Upper lobe of left lung (tissue), 6 donors: Measurements from ENCODE around the gene ZDHHC21. TPM values are rescaled to one million over a fixed set of nuclear protein-coding genes. Genes with fewer than 3 reads are reported as not detected.

Experiments used
- ATAC-seq, 2 donors: fragments of 200-7000 bp; cut with Tn5 transposase; one replicate each; pipeline ENCODE4 v1.9.1; 2022; ENCODE audit warnings: mild to moderate bottlenecking in 2 of 2, moderate library complexity in 2 of 2; ENCODE audit not compliant: low FRiP score in 2 of 2
- DNase-seq, 2 donors: peaks; one replicate each; pipeline ENCODE4 v3.0.0-alpha.2; 2019 to 2020
- H3K27ac ChIP-seq, 4 donors: fragments of 200-600 bp; sonication (generic); one replicate each; pipeline ENCODE4 v1.5.1; 2016 to 2019
- H3K27me3 ChIP-seq, 4 donors: fragments of 200-600 bp; sonication (generic); one replicate each; pipeline ENCODE4 v1.5.1; 2017 to 2019
- H3K36me3 ChIP-seq, 4 donors: fragments of 200-600 bp; sonication (generic); one replicate each; pipeline ENCODE4 v1.5.1; 2016 to 2019
- H3K4me1 ChIP-seq, 4 donors: fragments of 200-600 bp; sonication (generic); one replicate each; pipeline ENCODE4 v1.5.1; 2018 to 2019
- H3K4me3 ChIP-seq, 4 donors: fragments of 200-600 bp; sonication (generic); one replicate each; pipeline ENCODE4 v1.5.1; 2017 to 2019; ENCODE audit warnings: mild to moderate bottlenecking in 2 of 4, moderate library complexity in 1 of 4
- H3K9me3 ChIP-seq, 4 donors: fragments of 200-600 bp; sonication (generic); one replicate each; pipeline ENCODE4 v1.5.1; 2018 to 2019
- CTCF ChIP-seq, 6 experiments: fragments of 450-650 bp in 4 of 6; fragments of 200-600 bp in 2 of 6; sonication (generic) in 2 of 6; IDR thresholded peaks; one replicate each; pipeline ENCODE4 v1.5.1; 2016 to 2019; ENCODE audit warnings: antibody characterized with exemption in 6 of 6
- EP300 ChIP-seq, 4 donors: sonication (generic); formaldehyde crosslinking; IDR thresholded peaks; one replicate each; pipeline ENCODE4 v1.5.1; 2017; ENCODE audit warnings: antibody characterized with exemption in 4 of 4, control low read depth in 2 of 4
- POLR2A ChIP-seq, 4 donors: fragments of 450-650 bp; IDR thresholded peaks; one replicate each; pipeline ENCODE4 v1.5.1; 2016 to 2017; ENCODE audit warnings: antibody characterized with exemption in 4 of 4, mild to moderate bottlenecking in 2 of 4
- POLR2AphosphoS5 ChIP-seq, 2 donors: sonication (generic); formaldehyde crosslinking; IDR thresholded peaks; one replicate each; pipeline ENCODE4 v1.5.1; 2017; ENCODE audit warnings: antibody characterized with exemption in 2 of 2
- WGBS, 2 donors: methylation state at CpG; one replicate each; pipeline ENCODE4 v1.1.5; 2017 to 2018; 5-methylcytosine and 5-hydroxymethylcytosine counted together
- total RNA-seq, 6 donors: library from RNA; depleted of rRNA in 4 of 6; stranded (reverse); fragments of >200 nt in 4 of 6; gene quantifications; one replicate each; pipeline versions ENCODE4 v1.1.0 to v1.2.1, GENCODE V29; 2016 to 2021
- donor health status: DM: no; HTN: no; CAD: no; lungs with moderate emphysema.
- donor health status: DM: no; HTN: yes; CAD: no; lungs with severe emphysema.

Gene ZDHHC21
- total RNA-seq, 6 donors from 2014 or later, result 6.5 to 46.5 (median 21.1) TPM

DNA sequence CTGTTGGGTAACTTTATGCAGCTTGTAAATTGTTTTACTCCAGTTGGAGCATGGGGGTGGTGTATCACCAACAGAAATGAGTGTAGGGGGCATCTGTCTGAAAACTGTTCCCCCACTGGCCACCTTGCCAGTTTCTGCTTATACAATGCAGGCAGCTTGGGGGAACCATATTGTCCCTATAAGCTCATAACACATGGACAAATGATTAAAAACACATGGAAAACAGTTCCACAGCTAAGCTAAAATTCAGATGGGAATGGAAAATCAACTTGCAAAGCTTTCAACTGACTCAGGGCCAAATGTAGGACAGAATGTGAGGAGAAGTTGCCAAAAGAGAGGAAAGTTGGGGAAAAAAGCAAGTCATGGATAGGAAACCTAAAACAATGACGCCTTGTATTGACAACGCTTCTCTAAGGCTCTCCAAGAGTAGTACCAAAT is 37.2 kb upstream of the ZDHHC21 start:
- Histone ChIP-seq H3K4me3 (no peak overlapping the region), H3K4me1 (no peaks in the 10 kb centered on the region), H3K27me3 (no peaks in the 10 kb centered on the region), H3K9me3 (no peaks in the 10 kb centered on the region), H3K36me3 (no peaks in the 10 kb centered on the region), H3K27ac (no peak overlapping the region)
- 87 to 100% methylated on average over 2 of the region's 2 CpGs for WGBS, 2 donors
- DNase-seq (no peak), ATAC-seq (no peak)
- TF ChIP-seq EP300 (IDR thresholded peaks at IDR 0.05) (no peak), POLR2A (IDR thresholded peaks at IDR 0.05) (no peak), CTCF (IDR thresholded peaks at IDR 0.05) (no peak)

GRCh38 chr9:14723301-14723700 is 30.1 kb upstream of the ZDHHC21 start:
- WGBS, 2 donors, result 55 to 56% methylated on average over 4 of the region's 4 CpGs
- no peak for TF ChIP-seq POLR2AphosphoS5 (IDR thresholded peaks at IDR 0.05)
- no peak for TF ChIP-seq EP300 (IDR thresholded peaks at IDR 0.05)
- no peak for TF ChIP-seq POLR2A (IDR thresholded peaks at IDR 0.05)
- no peak for TF ChIP-seq CTCF (IDR thresholded peaks at IDR 0.05)
- Histone ChIP-seq H3K4me3 (no peak overlapping the region), H3K4me1 (no peaks in the 10 kb centered on the region), H3K27ac (no peak overlapping the region), H3K9me3 (no peaks in the 10 kb centered on the region), H3K27me3 (no peaks in the 10 kb centered on the region), H3K36me3 (no peaks in the 10 kb centered on the region)
- no peak for ATAC-seq
- no peak for DNase-seq

GRCh38 chr9:14722391-14723035 is 29.3 kb upstream of the ZDHHC21 start, which contains the start of gene CER1:
CER1 (minus strand) TSS chr9:14722733; CDS start chr9:14722672, 61 bp downstream.
- Histone ChIP-seq H3K36me3 (no peaks in the 10 kb centered on the region), H3K9me3 (no peaks in the 10 kb centered on the region), H3K4me1 (no peaks in the 10 kb centered on the region), H3K4me3 (no peak within 1 kb of the TSS), H3K27me3 (no peaks in the 10 kb centered on the region), H3K27ac (no peak within 1 kb of the TSS)
- 63 to 67% methylated on average over 6 to 7 of the region's 7 CpGs for WGBS, 2 donors
- TF ChIP-seq EP300 (IDR thresholded peaks at IDR 0.05) (no peak), CTCF (IDR thresholded peaks at IDR 0.05) (no peak), POLR2AphosphoS5 (IDR thresholded peaks at IDR 0.05) (no peak), POLR2A (IDR thresholded peaks at IDR 0.05) (no peak)
- no peak for DNase-seq
- ATAC-seq, result no peak

GRCh38 chr9:14719231-14719923 is 26.1 kb upstream of the ZDHHC21 start:
- Histone ChIP-seq H3K4me3 (no peak overlapping the region), H3K27me3 (no peaks in the 10 kb centered on the region), H3K9me3 (no peaks in the 10 kb centered on the region), H3K27ac (no peak overlapping the region), H3K36me3 (no peaks in the 10 kb centered on the region), H3K4me1 (no peaks in the 10 kb centered on the region)
- DNase-seq (no peak), ATAC-seq (no peak)
- TF ChIP-seq CTCF (IDR thresholded peaks at IDR 0.05), result no peak
- no peak for TF ChIP-seq POLR2AphosphoS5 (IDR thresholded peaks at IDR 0.05)
- no peak for TF ChIP-seq POLR2A (IDR thresholded peaks at IDR 0.05)
- TF ChIP-seq EP300 (IDR thresholded peaks at IDR 0.05), result no peak
- WGBS, 2 donors, result 71 to 72% methylated on average over 8 of the region's 8 CpGs
